PC-3 (cell line): Measurements from ENCODE around the gene PPP1CB. TPM values are rescaled to one million over a fixed set of nuclear protein-coding genes. Genes with fewer than 3 reads are reported as not detected.

Experiments used
- ATAC-seq: fragments of 200-7000 bp; cut with Tn5 transposase; 2 replicates; pipeline ENCODE4 v1.9.1; 2020; ENCODE audit warnings: mild to moderate bottlenecking, moderate library complexity
- BruUV-seq: library from RNA; stranded (reverse); fragments of 400-500 nt; replicated peaks from 2 replicates; lab custom pipeline; 2021; lab: Mats Ljungman, UMichigan
- CTCF ChIA-PET: fragments of 300-600 bp; sonication (Branson Sonifier 250); formaldehyde crosslinking; loops from one replicate; lab custom pipeline; 2022; ENCODE audit warnings: antibody characterized with exemption; lab: Charles Lee
- POLR2A ChIA-PET: fragments of 300-600 bp; sonication (Branson Sonifier 250); formaldehyde crosslinking; loops from one replicate; lab custom pipeline; 2022; ENCODE audit warnings: antibody characterized with exemption; ENCODE audit not compliant: unreplicated experiment; lab: Charles Lee
- DNase-seq: peaks from one replicate; pipeline ENCODE4 v3.0.0-alpha.2; 2015
- H2AFZ ChIP-seq: fragments of 300-600 bp; sonication (generic); 2 replicates; pipeline ENCODE4 v1.6.0; 2016; ENCODE audit warnings: antibody characterized with exemption, low read length
- H3F3A ChIP-seq: fragments of 300-600 bp; sonication (generic); one replicate; pipeline ENCODE4 v1.6.0; 2017; ENCODE audit warnings: antibody characterized with exemption, low read length, control low read depth, mild to moderate bottlenecking; ENCODE audit not compliant: unreplicated experiment
- H3K27ac ChIP-seq: fragments of 300-600 bp; sonication (generic); 2 replicates; pipeline ENCODE4 v1.5.1; 2016; ENCODE audit warnings: mild to moderate bottlenecking, low read length
- H3K27me3 ChIP-seq: fragments of 300-600 bp; sonication (generic); 2 replicates; pipeline ENCODE4 v1.6.1; 2016; ENCODE audit warnings: low read length, mixed read lengths
- H3K36me3 ChIP-seq: fragments of 300-600 bp; sonication (generic); 2 replicates; pipeline ENCODE4 v1.6.1; 2016; ENCODE audit warnings: low read depth, mixed run types, low read length, mixed read lengths
- H3K4me1 ChIP-seq: fragments of 300-600 bp; sonication (generic); 2 replicates; pipeline ENCODE4 v1.5.1; 2016; ENCODE audit warnings: low read length; ENCODE audit not compliant: insufficient read depth
- H3K4me2 ChIP-seq: fragments of 300-600 bp; sonication (generic); 2 replicates; pipeline ENCODE4 v1.6.0; 2016; ENCODE audit warnings: low read length
- H3K4me3 ChIP-seq: fragments of 300-600 bp; sonication (generic); 2 replicates; pipeline ENCODE4 v1.5.1; 2016; ENCODE audit warnings: mild to moderate bottlenecking, low read length, mixed read lengths
- H3K79me2 ChIP-seq: fragments of 300-600 bp; sonication (generic); 2 replicates; pipeline ENCODE4 v1.6.1; 2017; ENCODE audit warnings: low read length, mixed read lengths
- H3K9ac ChIP-seq: fragments of 300-600 bp; sonication (generic); 2 replicates; pipeline ENCODE4 v1.6.0; 2016; ENCODE audit warnings: mild to moderate bottlenecking, low read length
- H3K9me2 ChIP-seq: fragments of 300-600 bp; sonication (generic); replicated peaks from 2 replicates; pipeline ENCODE4 v1.6.1; 2016; ENCODE audit warnings: mixed run types, low read length, mixed read lengths
- H3K9me3 ChIP-seq: fragments of 300-600 bp; sonication (generic); 2 replicates; pipeline ENCODE4 v1.6.1; 2016; ENCODE audit warnings: low read length, mixed read lengths
- H4K20me1 ChIP-seq: fragments of 300-600 bp; sonication (generic); 2 replicates; pipeline ENCODE4 v1.6.1; 2016; ENCODE audit warnings: low read length, mixed read lengths
- CTCF ChIP-seq: fragments of 300-600 bp; sonication (generic); conservative IDR thresholded peaks from 2 replicates; pipeline ENCODE4 v1.5.1; 2017; ENCODE audit warnings: antibody characterized with exemption, low read depth, mild to moderate bottlenecking, low read length
- EZH2 ChIP-seq: fragments of 300-600 bp; sonication (generic); IDR thresholded peaks from one replicate; pipeline ENCODE4 v1.6.1; 2017; ENCODE audit warnings: antibody characterized with exemption, mild to moderate bottlenecking, low read length; ENCODE audit not compliant: unreplicated experiment
- EZH2phosphoT487 ChIP-seq: fragments of 300-600 bp; sonication (generic); IDR thresholded peaks from 2 replicates; pipeline ENCODE4 v1.6.1; 2018; ENCODE audit warnings: mild to moderate bottlenecking, antibody characterized with exemption, low read length, borderline replicate concordance
- intact Hi-C: fragments of 100-400 bp; cut with micrococcal nuclease; formaldehyde crosslinking; loops from 2 replicates; pipeline ENCODE4 v1.9.0; 2023
- total RNA-seq: library from RNA; depleted of rRNA; stranded (reverse); fragments of >200 nt; gene quantifications from 2 replicates; pipeline ENCODE4 v1.2.3, GENCODE V29; 2014

Gene PPP1CB
- total RNA-seq, 1 experiment from 2014 or later: 84.2 TPM

- Histone ChIP-seq H3K36me3 (no peaks in the 10 kb centered on the region), H3K9me3 (no peaks in the 10 kb centered on the region), H4K20me1 (no peaks in the 10 kb centered on the region), H3K4me2 (no peak overlapping the region), H3K9ac (no peak overlapping the region), H3F3A (no peaks in the 10 kb centered on the region), H2AFZ (no peak overlapping the region), H3K79me2 (no peaks in the 10 kb centered on the region), H3K4me1 (peaks cover 21% of the 10 kb centered on the region), H3K27me3 (no peaks in the 10 kb centered on the region), H3K4me3 (no peak overlapping the region), H3K9me2 (no peaks in the 10 kb centered on the region), H3K27ac (no peak overlapping the region)
- ATAC-seq (no peak), DNase-seq (no peak)
- intact Hi-C loops: no loop called here
- BruUV-seq: no TSS peak
- POLR2A ChIA-PET: interaction anchor here (0.8 kb wide), 1 partner anchor 20 kb away, joined by 4 read pairs; no protein-coding TSS in a partner anchor
- CTCF ChIA-PET: no interaction called here
- TF ChIP-seq CTCF: no peak
- no peak for TF ChIP-seq EZH2phosphoT487
- no peak for TF ChIP-seq EZH2
These were observed 26.5 kb upstream of the PPP1CB start for GRCh38 chr2:28725021-28725711.

GRCh38 chr2:28726177-28726576, 25.5 kb upstream of the PPP1CB start:
- no TSS peak for BruUV-seq

More at GRCh38 chr2:28726177-28726576, 25.5 kb upstream of the PPP1CB start:
- no peaks in the 10 kb centered on the region for H3K36me3 ChIP-seq
- H3K9me3 ChIP-seq: no peaks in the 10 kb centered on the region
- no peaks in the 10 kb centered on the region for H3K27me3 ChIP-seq
- ATAC-seq (no peak), DNase-seq (no peak)
- no peak for TF ChIP-seq EZH2phosphoT487
- no peak for TF ChIP-seq EZH2
- TF ChIP-seq CTCF: no peak
- no peaks in the 10 kb centered on the region for H4K20me1 ChIP-seq
- ChIA-PET POLR2A (no interaction called here), CTCF (no interaction called here)
- H3K4me1 ChIP-seq: peaks cover 25% of the 10 kb centered on the region
- no peak overlapping the region for H3K4me3 ChIP-seq
- H3K9me2 ChIP-seq: no peaks in the 10 kb centered on the region
- H2AFZ ChIP-seq: no peak overlapping the region
- intact Hi-C loops: no loop called here
- H3K4me2 ChIP-seq: no peak overlapping the region
- H3K79me2 ChIP-seq: no peaks in the 10 kb centered on the region
- no peak overlapping the region for H3K9ac ChIP-seq
- no peaks in the 10 kb centered on the region for H3F3A ChIP-seq
- H3K27ac ChIP-seq: no peak overlapping the region
